Osteocyte (in vitro differentiated cells): ENCODE results near the gene RBM33. TPM values are rescaled to one million over a fixed set of nuclear protein-coding genes. Genes with fewer than 3 reads are reported as not detected.

Source experiments
- DNase-seq: peaks from one replicate; pipeline ENCODE4 v3.0.0; 2021; ENCODE audit warnings: mixed read lengths; ENCODE audit not compliant: unreplicated experiment; ENCODE audit errors: extremely low spot score
- H3K27ac Mint-ChIP-seq: one replicate; pipeline ENCODE4 v1.8.0; 2021; ENCODE audit warnings: mild to moderate bottlenecking, mixed read lengths; ENCODE audit not compliant: unreplicated experiment
- H3K27me3 Mint-ChIP-seq: one replicate; pipeline ENCODE4 v1.8.0; 2021; ENCODE audit warnings: mixed read lengths; ENCODE audit not compliant: unreplicated experiment
- H3K36me3 Mint-ChIP-seq: one replicate; pipeline ENCODE4 v1.8.0; 2021; ENCODE audit warnings: mixed read lengths; ENCODE audit not compliant: unreplicated experiment
- H3K4me1 Mint-ChIP-seq: one replicate; pipeline ENCODE4 v1.8.0; 2021; ENCODE audit warnings: mixed read lengths; ENCODE audit not compliant: unreplicated experiment
- H3K4me3 Mint-ChIP-seq: one replicate; pipeline ENCODE4 v1.8.0; 2021; ENCODE audit warnings: mild to moderate bottlenecking, moderate library complexity, mixed read lengths; ENCODE audit not compliant: unreplicated experiment
- H3K9me3 Mint-ChIP-seq: one replicate; pipeline ENCODE4 v1.8.0; 2021; ENCODE audit warnings: mixed read lengths; ENCODE audit not compliant: unreplicated experiment
- CTCF ChIP-seq: fragments of 200-600 bp; sonication (generic); IDR thresholded peaks from 2 replicates; pipeline ENCODE4 v1.5.0; 2021; ENCODE audit warnings: antibody characterized with exemption, mild to moderate bottlenecking, moderate library complexity
- total RNA-seq: library from RNA; stranded (reverse); gene quantifications from 2 replicates; pipeline ENCODE4 v1.2.1, GENCODE V29; 2021

RBM33 gene
- total RNA-seq, 1 donor from 2014 or later: 52.4 TPM

GRCh38 chr7:155649588-155649987 lies 5.1 kb downstream of the RBM33 start:
- Mint-ChIP-seq H3K4me1 (peaks cover 32% of the 10 kb centered on the region), H3K36me3 (peaks cover 38% of the 10 kb centered on the region), H3K9me3 (peaks cover 30% of the 10 kb centered on the region), H3K4me3 (no peak overlapping the region), H3K27ac (no peak overlapping the region), H3K27me3 (no peaks in the 10 kb centered on the region)
- DNase-seq: no peak
- no peak for TF ChIP-seq CTCF

DNA sequence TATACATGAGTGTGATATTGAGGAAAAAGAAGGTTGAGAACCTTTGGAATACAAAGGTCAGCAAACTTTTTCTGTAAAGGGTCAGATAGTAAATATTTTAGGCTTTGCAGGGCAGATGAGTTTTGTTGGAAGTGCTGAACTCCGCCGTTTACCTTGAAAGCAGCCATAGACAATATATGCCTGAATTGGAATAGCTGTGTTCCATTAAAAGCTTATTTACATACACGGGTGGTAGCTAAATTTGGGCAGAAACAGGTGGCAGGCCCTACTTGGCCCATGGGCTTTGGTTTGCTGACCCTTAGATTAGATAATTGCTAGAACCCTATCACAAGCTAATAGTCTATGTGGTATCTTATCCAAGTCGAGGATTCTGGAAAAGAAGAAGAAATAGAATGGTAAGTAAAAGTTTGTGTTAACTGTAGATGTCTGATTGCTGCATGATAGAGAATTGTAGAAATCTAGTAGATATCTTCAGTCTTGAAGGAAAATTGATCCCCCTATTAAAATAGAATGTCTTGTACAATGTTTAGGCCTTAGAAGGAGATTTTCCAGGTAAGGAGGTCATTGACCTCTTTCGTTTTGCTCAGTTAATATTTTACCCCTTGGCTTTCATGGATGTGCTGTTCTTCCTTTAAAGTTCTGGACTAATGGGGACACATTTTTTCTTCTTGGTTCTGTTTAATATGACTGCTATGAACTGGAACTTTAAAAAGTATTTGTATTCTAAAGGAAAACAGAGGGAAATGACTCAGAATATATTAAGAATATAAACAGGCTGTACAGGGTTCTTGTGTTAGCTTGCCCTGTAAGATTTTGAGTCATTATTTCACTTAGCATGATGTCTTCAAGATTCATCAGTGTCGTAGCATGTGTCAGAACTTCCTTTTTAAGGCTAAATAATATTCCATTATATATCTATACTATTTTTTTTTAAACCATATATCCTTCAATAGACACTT lies 8.0 kb downstream of the RBM33 start:
- H3K4me1 Mint-ChIP-seq: peaks cover 20% of the 10 kb centered on the region
- no peak overlapping the region for H3K4me3 Mint-ChIP-seq
- no peak for DNase-seq
- peaks cover 32% of the 10 kb centered on the region for H3K36me3 Mint-ChIP-seq
- no peak overlapping the region for H3K27ac Mint-ChIP-seq
- H3K27me3 Mint-ChIP-seq: no peaks in the 10 kb centered on the region
- H3K9me3 Mint-ChIP-seq: peaks cover 30% of the 10 kb centered on the region
- TF ChIP-seq CTCF: no peak

DNA sequence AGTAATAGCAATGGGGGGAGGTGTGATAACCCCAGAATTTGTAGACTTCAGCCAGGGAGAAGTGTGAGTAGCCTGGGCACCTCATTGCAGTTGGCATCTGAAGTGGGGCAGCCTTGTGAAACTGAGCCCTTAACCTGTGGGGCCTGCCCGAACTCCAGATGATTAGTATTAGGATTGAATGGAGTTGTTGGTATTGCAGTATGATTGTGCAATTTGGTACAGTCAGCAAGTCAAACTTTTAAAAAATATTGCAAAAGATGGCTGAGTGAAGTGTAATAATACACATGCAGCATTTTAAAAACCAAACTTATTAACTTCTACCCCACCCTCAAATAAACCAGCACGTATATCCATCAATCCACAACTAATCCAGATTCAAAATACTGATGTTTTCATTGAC lies 9.3 kb downstream of the RBM33 start:
- H3K27me3 Mint-ChIP-seq: no peaks in the 10 kb centered on the region
- peaks cover 17% of the 10 kb centered on the region for H3K9me3 Mint-ChIP-seq
- no peak for TF ChIP-seq CTCF
- no peak overlapping the region for H3K4me3 Mint-ChIP-seq
- peaks cover 19% of the 10 kb centered on the region for H3K36me3 Mint-ChIP-seq
- peaks cover 23% of the 10 kb centered on the region for H3K4me1 Mint-ChIP-seq
- H3K27ac Mint-ChIP-seq: peak overlapping the region; percentile 70
- DNase-seq: no peak

DNA sequence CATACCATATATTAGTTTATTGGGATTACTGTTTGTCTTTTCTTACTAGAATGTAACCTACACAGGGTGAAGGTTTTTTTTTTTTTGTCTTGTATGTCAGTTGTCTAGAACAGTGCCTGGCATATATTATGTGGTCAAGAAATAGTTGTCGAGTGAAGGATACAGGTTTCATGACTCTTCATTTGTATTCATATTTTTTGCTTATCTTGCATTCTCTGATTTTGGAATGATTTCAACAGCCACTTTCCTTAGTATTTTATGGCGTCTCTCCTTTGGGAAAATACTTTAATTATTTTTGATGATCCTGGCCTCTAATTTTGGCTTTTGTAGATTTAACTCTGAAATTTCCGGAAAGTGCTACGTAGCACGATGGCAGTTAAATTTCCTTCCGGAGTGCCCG lies 12.4 kb downstream of the RBM33 start:
- no peak for DNase-seq
- no peak overlapping the region for H3K27ac Mint-ChIP-seq
- no peaks in the 10 kb centered on the region for H3K27me3 Mint-ChIP-seq
- peaks cover 32% of the 10 kb centered on the region for H3K4me1 Mint-ChIP-seq
- no peak for TF ChIP-seq CTCF
- peaks cover 15% of the 10 kb centered on the region for H3K9me3 Mint-ChIP-seq
- H3K4me3 Mint-ChIP-seq: no peak overlapping the region
- H3K36me3 Mint-ChIP-seq: peaks cover 12% of the 10 kb centered on the region

- H3K4me1 Mint-ChIP-seq: peaks cover 39% of the 10 kb centered on the region
- no peak for DNase-seq
- peaks cover 11% of the 10 kb centered on the region for H3K36me3 Mint-ChIP-seq
- no peak overlapping the region for H3K4me3 Mint-ChIP-seq
- peaks cover 15% of the 10 kb centered on the region for H3K9me3 Mint-ChIP-seq
- H3K27ac Mint-ChIP-seq: no peak overlapping the region
- H3K27me3 Mint-ChIP-seq: no peaks in the 10 kb centered on the region
- TF ChIP-seq CTCF: no peak
Measured at GRCh38 chr7:155660059-155660757, 15.7 kb downstream of the RBM33 start.
